ENCODE results near the gene CYP39A1. TPM values are rescaled to one million over a fixed set of nuclear protein-coding genes. Genes with fewer than 3 reads are reported as not detected.

Gene CYP39A1
- total and polyA plus RNA-seq, 10 of the 15 experiments (the other 5 are each of a cell fraction or from before 2014, with no cell fraction given), result not detected

DNA sequence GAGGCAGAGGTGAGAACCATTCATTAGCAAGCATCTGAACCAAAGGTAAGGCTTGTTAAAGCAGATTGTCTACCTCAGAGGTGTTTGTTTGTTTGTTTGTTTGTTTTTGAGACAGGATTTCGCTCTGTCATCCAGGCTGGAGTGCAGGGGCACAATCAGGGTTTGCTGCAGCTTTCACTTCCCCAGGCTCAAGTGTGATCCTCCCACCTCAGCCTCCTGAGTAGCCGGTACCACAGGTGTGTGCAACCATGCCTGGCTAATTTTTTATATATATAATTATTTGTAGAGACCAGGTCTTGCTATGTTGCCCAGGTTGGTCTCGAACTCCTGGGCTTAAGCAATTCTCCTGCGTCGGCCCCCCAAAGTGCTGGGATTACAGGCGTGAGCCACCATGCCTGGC is 17.2 kb downstream of the CYP39A1 start:
- Histone ChIP-seq H3K9me3 (replicated peaks; ENCODE audit: control insufficient read depth, insufficient read depth, low read length) (no peaks in the 10 kb centered on the region), H3K4me2 (ENCODE audit: control insufficient read depth, insufficient read depth) (no peak overlapping the region), H3K79me2 (ENCODE audit: control insufficient read depth, insufficient read depth, low read length) (no peaks in the 10 kb centered on the region), H3K27ac (ENCODE audit: control insufficient read depth, insufficient read depth) (no peak overlapping the region), H3K36me3 (ENCODE audit: control insufficient read depth in 2 of 2, insufficient read depth in 2 of 2, low read length in 1 of 2) (no peaks in the 10 kb centered on the region), H4K20me1 (ENCODE audit: control insufficient read depth, insufficient read depth) (no peaks in the 10 kb centered on the region), H2AFZ (ENCODE audit: control insufficient read depth, low read depth, low read length) (no peak overlapping the region), H3K4me3 (no peak overlapping the region), H3K4me1 (ENCODE audit: control insufficient read depth, insufficient read depth, low read length) (no peaks in the 10 kb centered on the region), H3K9ac (ENCODE audit: control insufficient read depth, insufficient read depth, low read length) (no peak overlapping the region), H3K27me3 (replicated peaks in 1 of 2; ENCODE audit: control insufficient read depth in 2 of 2, insufficient read depth in 2 of 2, low read length in 1 of 2) (no peaks in the 10 kb centered on the region; a peak in 2 of 4 replicates)
- intact Hi-C loops (cut with micrococcal nuclease; ENCODE audit: unreplicated experiment) (no loop called here), in situ Hi-C loops (cut with MboI) (loop anchor here (25.0 kb wide), 1 partner anchor 548 kb away; no protein-coding TSS in a partner anchor)
- RAD21 ChIA-PET (ENCODE audit: unreplicated experiment), result no interaction called here
- TF ChIP-seq ZNF687 (IDR thresholded peaks at IDR 0.05) (no peak), POLR2A (IDR thresholded peaks at IDR 0.05; ENCODE audit: low read depth, low read length) (no peak), ZBTB33 (IDR thresholded peaks at IDR 0.05) (no peak), CBX5 (IDR thresholded peaks at IDR 0.05; ENCODE audit: low read depth) (no peak)
- TF ChIP-seq, protein P1, sequence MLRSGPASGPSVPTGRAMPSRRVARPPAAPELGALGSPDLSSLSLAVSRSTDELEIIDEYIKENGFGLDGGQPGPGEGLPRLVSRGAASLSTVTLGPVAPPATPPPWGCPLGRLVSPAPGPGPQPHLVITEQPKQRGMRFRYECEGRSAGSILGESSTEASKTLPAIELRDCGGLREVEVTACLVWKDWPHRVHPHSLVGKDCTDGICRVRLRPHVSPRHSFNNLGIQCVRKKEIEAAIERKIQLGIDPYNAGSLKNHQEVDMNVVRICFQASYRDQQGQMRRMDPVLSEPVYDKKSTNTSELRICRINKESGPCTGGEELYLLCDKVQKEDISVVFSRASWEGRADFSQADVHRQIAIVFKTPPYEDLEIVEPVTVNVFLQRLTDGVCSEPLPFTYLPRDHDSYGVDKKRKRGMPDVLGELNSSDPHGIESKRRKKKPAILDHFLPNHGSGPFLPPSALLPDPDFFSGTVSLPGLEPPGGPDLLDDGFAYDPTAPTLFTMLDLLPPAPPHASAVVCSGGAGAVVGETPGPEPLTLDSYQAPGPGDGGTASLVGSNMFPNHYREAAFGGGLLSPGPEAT (IDR thresholded peaks at IDR 0.05; ENCODE audit: low read depth), result no peak
- POLR2A ChIA-PET, result no interaction called here
- DNase-seq (ENCODE audit: low read depth, low spot score) (no peak), ATAC-seq (no peak), FAIRE-seq (no peak)
- WGBS (ENCODE audit: insufficient coverage, insufficient replicate concordance, low lambda C conversion rate, missing lambda C conversion rate), result 0% methylated on average over 6 of the region's 6 CpGs
- CTCF ChIA-PET, result no interaction called here
- SMC1A ChIA-PET (ENCODE audit: uncharacterized antibody, unreplicated experiment), result no interaction called here
- BruUV-seq (replicated peaks), result no TSS peak

All from GM12878 (cell line).